Measurements from ENCODE around the gene FDXACB1. TPM values are rescaled to one million over a fixed set of nuclear protein-coding genes. Genes with fewer than 3 reads are reported as not detected.
A peak's percentile ranks its signal among the peaks of the same experiment; 100 is the strongest.

Gene FDXACB1
- total RNA-seq, 2 experiments from 2014 or later, result 4.4 to 5.9 TPM

GRCh38 chr11:111860257-111860656, 18.7 kb downstream of the FDXACB1 start:
- DNase-seq (no peak), ATAC-seq (no peak)
- ChIA-PET CTCF (interaction anchor here (0.8 to 1.6 kb wide), 3 partner anchors 10 to 18 kb away, joined by 3 to 4 read pairs (median 4); no protein-coding TSS in a partner anchor), POLR2A (interaction anchor here (2.6 kb wide), 1 partner anchor 10 kb away, joined by 6 read pairs; no protein-coding TSS in a partner anchor)
- H3K4me3 Mint-ChIP-seq, result no peak overlapping the region
- no peaks in the 10 kb centered on the region for H3K27me3 Mint-ChIP-seq (ENCODE audit: low read depth)
- H3K27ac Mint-ChIP-seq, result no peak overlapping the region
- no peaks in the 10 kb centered on the region for H3K9me3 Mint-ChIP-seq (ENCODE audit: insufficient read depth)
- H3K4me1 Mint-ChIP-seq (ENCODE audit: low read depth), result no peaks in the 10 kb centered on the region
- peaks cover 31% of the 10 kb centered on the region for H3K36me3 Mint-ChIP-seq (ENCODE audit: low read depth)

- no peak for ATAC-seq
- ChIA-PET POLR2A (no interaction called here), CTCF (interaction anchor here (0.6 to 1.7 kb wide), 5 partner anchors 12 to 126 kb away, joined by 3 to 4 read pairs (median 4); partner anchors contain the start of gene ALG9)
- Mint-ChIP-seq H3K27me3 (ENCODE audit: low read depth) (no peaks in the 10 kb centered on the region), H3K4me1 (ENCODE audit: low read depth) (no peaks in the 10 kb centered on the region), H3K4me3 (no peak overlapping the region), H3K9me3 (ENCODE audit: insufficient read depth) (no peaks in the 10 kb centered on the region), H3K36me3 (ENCODE audit: low read depth) (peaks cover 39% of the 10 kb centered on the region), H3K27ac (no peak overlapping the region)
- DNase-seq, result no peak
Measured at GRCh38 chr11:111855506-111855905, 23.5 kb downstream of the FDXACB1 start.

GRCh38 chr11:111852103-111852502, 26.9 kb downstream of the FDXACB1 start:
- POLR2A ChIA-PET, result no interaction called here
- CTCF ChIA-PET, result interaction anchor here (0.9 to 2.2 kb wide), 5 partner anchors 10 to 266 kb away, joined by 3 to 13 read pairs (median 5); partner anchors contain the start of gene ALG9
- Mint-ChIP-seq H3K27ac (no peak overlapping the region), H3K36me3 (ENCODE audit: low read depth) (peaks cover 50% of the 10 kb centered on the region), H3K9me3 (ENCODE audit: insufficient read depth) (no peaks in the 10 kb centered on the region), H3K27me3 (ENCODE audit: low read depth) (no peaks in the 10 kb centered on the region), H3K4me3 (no peak overlapping the region), H3K4me1 (ENCODE audit: low read depth) (no peaks in the 10 kb centered on the region)
- ATAC-seq (no peak), DNase-seq (no peak)

GRCh38 chr11:111851636-111852035, 27.3 kb downstream of the FDXACB1 start:
- ATAC-seq, result no peak
- Mint-ChIP-seq H3K9me3 (ENCODE audit: insufficient read depth) (no peaks in the 10 kb centered on the region), H3K4me1 (ENCODE audit: low read depth) (no peaks in the 10 kb centered on the region), H3K4me3 (no peak overlapping the region), H3K27me3 (ENCODE audit: low read depth) (no peaks in the 10 kb centered on the region), H3K36me3 (ENCODE audit: low read depth) (peaks cover 50% of the 10 kb centered on the region), H3K27ac (no peak overlapping the region)
- ChIA-PET POLR2A (no interaction called here), CTCF (interaction anchor here (0.9 to 2.2 kb wide), 6 partner anchors 10 to 266 kb away, joined by 3 to 13 read pairs (median 4); partner anchors contain the start of gene ALG9)
- no peak for DNase-seq

DNA sequence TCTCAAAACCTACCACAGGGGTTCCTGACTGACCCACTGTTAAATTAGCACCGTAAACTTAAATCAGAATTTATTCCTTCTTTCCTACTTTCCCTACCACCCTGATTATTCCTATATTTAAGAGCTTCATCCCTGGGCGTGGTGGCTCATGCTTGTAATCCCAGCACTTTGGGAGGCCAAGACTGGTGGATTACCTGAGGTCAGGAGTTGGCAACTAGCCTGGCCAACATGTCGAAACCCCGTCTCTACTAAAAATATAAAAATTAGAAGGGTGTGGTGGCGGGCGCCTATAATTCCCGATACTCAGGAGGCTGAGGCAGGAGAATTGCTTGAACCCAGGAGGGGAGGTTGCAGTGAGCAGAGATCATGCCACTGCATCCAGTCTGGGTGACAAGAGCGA, 27.9 kb downstream of the FDXACB1 start:
- ChIA-PET POLR2A (no interaction called here), CTCF (interaction anchor here (1.2 to 2.2 kb wide), 5 partner anchors 9 to 20 kb away, joined by 3 to 13 read pairs (median 5); partner anchors contain the start of gene ALG9)
- no peaks in the 10 kb centered on the region for H3K9me3 Mint-ChIP-seq (ENCODE audit: insufficient read depth)
- H3K27ac Mint-ChIP-seq, result no peak overlapping the region
- peaks cover 54% of the 10 kb centered on the region for H3K36me3 Mint-ChIP-seq (ENCODE audit: low read depth)
- H3K4me1 Mint-ChIP-seq (ENCODE audit: low read depth), result no peaks in the 10 kb centered on the region
- DNase-seq, result no peak
- no peak overlapping the region for H3K4me3 Mint-ChIP-seq
- no peak for ATAC-seq
- H3K27me3 Mint-ChIP-seq (ENCODE audit: low read depth), result no peaks in the 10 kb centered on the region

- no peaks in the 10 kb centered on the region for H3K4me1 Mint-ChIP-seq (ENCODE audit: low read depth)
- no peak overlapping the region for H3K27ac Mint-ChIP-seq
- H3K27me3 Mint-ChIP-seq (ENCODE audit: low read depth), result no peaks in the 10 kb centered on the region
- peaks cover 50% of the 10 kb centered on the region for H3K36me3 Mint-ChIP-seq (ENCODE audit: low read depth)
- DNase-seq (no peak), ATAC-seq (no peak)
- POLR2A ChIA-PET, result no interaction called here
- no peaks in the 10 kb centered on the region for H3K9me3 Mint-ChIP-seq (ENCODE audit: insufficient read depth)
- no peak overlapping the region for H3K4me3 Mint-ChIP-seq
- CTCF ChIA-PET, result interaction anchor here (1.0 to 1.2 kb wide), 4 partner anchors 8 to 296 kb away, joined by 3 to 4 read pairs (median 3); no protein-coding TSS in a partner anchor
Measured at GRCh38 chr11:111849631-111850030, 29.3 kb downstream of the FDXACB1 start.

GRCh38 chr11:111846636-111847035, 32.3 kb downstream of the FDXACB1 start:
- Mint-ChIP-seq H3K27ac (no peak overlapping the region), H3K27me3 (ENCODE audit: low read depth) (no peaks in the 10 kb centered on the region), H3K4me1 (ENCODE audit: low read depth) (no peaks in the 10 kb centered on the region), H3K9me3 (ENCODE audit: insufficient read depth) (no peaks in the 10 kb centered on the region), H3K4me3 (no peak overlapping the region), H3K36me3 (ENCODE audit: low read depth) (peaks cover 36% of the 10 kb centered on the region)
- no peak for DNase-seq
- no peak for ATAC-seq
- ChIA-PET POLR2A (interaction anchor here (1.0 kb wide), 1 partner anchor 24 kb away, joined by 3 read pairs; no protein-coding TSS in a partner anchor), CTCF (interaction anchor here (1.0 to 2.0 kb wide), 5 partner anchors 14 to 263 kb away, joined by 3 to 8 read pairs (median 4); no protein-coding TSS in a partner anchor)

GRCh38 chr11:111846063-111846462, 32.9 kb downstream of the FDXACB1 start:
- no peak overlapping the region for H3K4me3 Mint-ChIP-seq
- no peak overlapping the region for H3K27ac Mint-ChIP-seq
- H3K36me3 Mint-ChIP-seq (ENCODE audit: low read depth), result peaks cover 34% of the 10 kb centered on the region
- DNase-seq (no peak), ATAC-seq (no peak)
- peaks cover 3% of the 10 kb centered on the region for H3K4me1 Mint-ChIP-seq (ENCODE audit: low read depth)
- no peaks in the 10 kb centered on the region for H3K9me3 Mint-ChIP-seq (ENCODE audit: insufficient read depth)
- POLR2A ChIA-PET, result no interaction called here
- no peaks in the 10 kb centered on the region for H3K27me3 Mint-ChIP-seq (ENCODE audit: low read depth)
- CTCF ChIA-PET, result interaction anchor here (0.7 to 2.0 kb wide), 6 partner anchors 15 to 391 kb away, joined by 3 to 8 read pairs (median 4); no protein-coding TSS in a partner anchor

DNA sequence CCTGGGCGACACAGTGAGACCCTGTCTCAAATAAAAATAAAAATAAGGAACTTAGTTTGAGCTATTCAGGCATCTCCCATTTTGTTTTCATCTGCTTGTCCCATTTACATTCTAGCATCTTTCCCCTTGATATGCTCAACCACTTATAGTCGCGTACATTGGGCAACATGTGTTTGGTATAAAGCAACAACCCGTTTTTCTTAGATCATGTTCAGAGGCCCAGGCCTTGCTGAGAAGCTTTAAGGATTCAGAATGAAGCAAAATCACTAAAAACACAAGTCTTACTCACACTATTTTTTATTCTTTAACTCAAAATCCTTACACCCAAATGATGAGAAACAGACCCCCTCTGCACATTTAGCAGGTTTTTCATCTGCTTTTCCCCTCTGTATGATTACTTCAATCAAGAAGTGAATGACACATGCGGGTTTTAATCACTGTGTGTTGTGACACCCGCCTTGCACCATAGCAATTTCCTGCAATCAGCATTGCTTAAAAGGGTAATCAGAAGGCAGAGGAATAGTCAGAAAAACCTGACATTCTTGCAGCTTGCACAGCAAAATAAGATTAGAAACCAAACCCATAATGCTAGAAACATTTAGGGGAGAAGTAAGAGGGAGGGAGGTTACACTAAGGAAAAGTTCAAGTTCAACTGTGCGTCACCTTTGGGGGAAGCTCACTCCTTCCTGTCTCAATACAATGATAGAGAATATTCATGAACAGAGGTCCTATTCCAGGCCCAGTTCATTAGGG, 33.5 kb downstream of the FDXACB1 start:
- no peak for ATAC-seq
- DNase-seq, result no peak
- Mint-ChIP-seq H3K4me3 (no peak overlapping the region), H3K27ac (no peak overlapping the region), H3K27me3 (ENCODE audit: low read depth) (no peaks in the 10 kb centered on the region), H3K9me3 (ENCODE audit: insufficient read depth) (no peaks in the 10 kb centered on the region), H3K36me3 (ENCODE audit: low read depth) (peaks cover 31% of the 10 kb centered on the region), H3K4me1 (ENCODE audit: low read depth) (peaks cover 3% of the 10 kb centered on the region)
- ChIA-PET CTCF (interaction anchor here (0.7 to 2.0 kb wide), 6 partner anchors 13 to 391 kb away, joined by 3 to 8 read pairs (median 4); no protein-coding TSS in a partner anchor), POLR2A (no interaction called here)

- ChIA-PET POLR2A (no interaction called here), CTCF (interaction anchor here (1.2 to 4.1 kb wide), 10 partner anchors 11 to 388 kb away, joined by 3 to 37 read pairs (median 4); partner anchors contain the start of gene PPP2R1B)
- Mint-ChIP-seq H3K36me3 (ENCODE audit: low read depth) (peaks cover 25% of the 10 kb centered on the region), H3K9me3 (ENCODE audit: insufficient read depth) (no peaks in the 10 kb centered on the region), H3K27me3 (ENCODE audit: low read depth) (no peaks in the 10 kb centered on the region), H3K27ac (no peak overlapping the region), H3K4me3 (no peak overlapping the region), H3K4me1 (ENCODE audit: low read depth) (peaks cover 3% of the 10 kb centered on the region)
- DNase-seq (no peak), ATAC-seq (no peak)
Measured at GRCh38 chr11:111843661-111844060, 35.3 kb downstream of the FDXACB1 start.

GRCh38 chr11:111841370-111842053, 37.5 kb downstream of the FDXACB1 start:
- Mint-ChIP-seq H3K4me1 (ENCODE audit: low read depth) (peaks cover 14% of the 10 kb centered on the region), H3K4me3 (no peak overlapping the region), H3K27ac (no peak overlapping the region), H3K27me3 (ENCODE audit: low read depth) (no peaks in the 10 kb centered on the region), H3K36me3 (ENCODE audit: low read depth) (peaks cover 25% of the 10 kb centered on the region), H3K9me3 (ENCODE audit: insufficient read depth) (no peaks in the 10 kb centered on the region)
- POLR2A ChIA-PET, result interaction anchor here (0.6 to 0.7 kb wide), 2 partner anchors 77 to 239 kb away, joined by 3 read pairs; no protein-coding TSS in a partner anchor
- ATAC-seq, result peak; percentile 89
- DNase-seq, result peak; percentile 93
- CTCF ChIA-PET, result interaction anchor here (0.6 to 4.1 kb wide), 34 partner anchors 8 to 298 kb away, joined by 3 to 37 read pairs (median 4); partner anchors contain the start of genes ALG9 and CRYAB
